Measurements from ENCODE around the gene DDX10.

- TF ChIP-seq CTCF (IDR thresholded peaks at IDR 0.05; ENCODE audit: control extremely low read depth in 1 of 3, insufficient read depth in 1 of 3, low read depth in 1 of 3, low read length in 3 of 3) (no peak), CHD2 (IDR thresholded peaks at IDR 0.05; ENCODE audit: low read length) (no peak), EZH2 (IDR thresholded peaks at IDR 0.05; ENCODE audit: low read depth, low read length, severe bottlenecking) (no peak), POLR2A (IDR thresholded peaks at IDR 0.05; ENCODE audit: control extremely low read depth in 1 of 2, low read depth in 2 of 2, low read length in 2 of 2) (no peak), JUN (IDR thresholded peaks at IDR 0.05; ENCODE audit: low read depth, low read length) (no peak), SIN3A (conservative IDR thresholded peaks at IDR 0.05 in 1 of 2, IDR thresholded peaks at IDR 0.05 in 1 of 2; ENCODE audit: low read depth in 1 of 2, low read length in 2 of 2) (no peak), SP2 (IDR thresholded peaks at IDR 0.05; ENCODE audit: low read length) (no peak), ATF3 (IDR thresholded peaks at IDR 0.05; ENCODE audit: insufficient read depth, low read depth, low read length) (no peak), RNF2 (IDR thresholded peaks at IDR 0.05; ENCODE audit: borderline replicate concordance, low read depth, low read length, missing control alignments, poor library complexity, severe bottlenecking) (no peak), TAF1 (IDR thresholded peaks at IDR 0.05; ENCODE audit: low read depth, low read length) (no peak), ZNF274 (IDR thresholded peaks at IDR 0.05; ENCODE audit: borderline replicate concordance, extremely low read depth, low read length) (no peak), BRCA1 (IDR thresholded peaks at IDR 0.05; ENCODE audit: low read depth, low read length) (no peak), RBBP5 (IDR thresholded peaks at IDR 0.05; ENCODE audit: borderline replicate concordance, low read depth, low read length) (no peak)
Measured at GRCh38 chr11:108819957-108820356, 155.1 kb downstream of the DDX10 start.

All from H1 (cell line).